A549 (cell line): ENCODE measurements around the gene MED22. TPM values are rescaled to one million over a fixed set of nuclear protein-coding genes. Genes with fewer than 3 reads are reported as not detected.

Source experiments
- ATAC-seq, 2 experiments: fragments of 200-7000 bp in 1 of 2; fragments of >200 bp in 1 of 2; cut with Nextera tagmentation in 1 of 2; cut with Tn5 transposase in 1 of 2; 3 replicates each; pipeline versions ENCODE4 v1.8.0 to v1.9.1; 2018 to 2020; ENCODE audit warnings: mild to moderate bottlenecking in 1 of 2, moderate library complexity in 1 of 2
- CTCF ChIA-PET: fragments of 300-600 bp; sonication (Branson Sonifier 250); formaldehyde crosslinking; extraction: SDS; loops from one replicate; lab custom pipeline; 2021; ENCODE audit warnings: antibody characterized with exemption, inconsistent platforms; lab: Yijun Ruan, JAX
- POLR2A ChIA-PET: fragments of 350-600 bp; formaldehyde crosslinking; extraction: SDS; loops from one replicate; lab custom pipeline; 2021; ENCODE audit warnings: antibody characterized with exemption, inconsistent platforms; lab: Yijun Ruan, JAX
- DNase-seq, 2 experiments: peaks; one replicate each; pipeline versions ENCODE4 v3.0.0 to v3.0.0-alpha.2; 2011 to 2016; ENCODE audit warnings: low read depth in 1 of 2, low spot score in 1 of 2
- FAIRE-seq: peaks from 2 replicates; lab custom pipeline; 2011; peaks lifted over from hg19 to GRCh38; lab: Jason Lieb, UNC
- H3K27ac ChIP-seq, 2 experiments: fragments of >200 bp; sonication (Bioruptor Twin); formaldehyde crosslinking; 3 replicates each; pipeline ENCODE4 v1.5.1; 2016 to 2017
- H3K4me1 ChIP-seq: fragments of >200 bp; sonication (Bioruptor Twin); formaldehyde crosslinking; 3 replicates; pipeline ENCODE4 v1.6.1; 2016
- H3K4me2 ChIP-seq: fragments of >200 bp; sonication (Bioruptor Twin); formaldehyde crosslinking; 3 replicates; pipeline ENCODE4 v1.6.1; 2016
- H3K4me3 ChIP-seq: fragments of >200 bp; sonication (Bioruptor Twin); formaldehyde crosslinking; 3 replicates; pipeline ENCODE4 v1.5.1; 2016
- H3K9me3 ChIP-seq: fragments of >200 bp; sonication (Bioruptor Twin); formaldehyde crosslinking; 3 replicates; pipeline ENCODE4 v1.6.1; 2016
- BHLHE40 ChIP-seq: IDR thresholded peaks from 2 replicates; pipeline ENCODE4 v1.6.1; 2012; ENCODE audit warnings: low read depth, low read length, inconsistent platforms
- EHF ChIP-seq: fragments of 250-450 bp; sonication (Bioruptor Pico); IDR thresholded peaks from 2 replicates; pipeline ENCODE4 v1.5.0; 2020; ENCODE audit warnings: mild to moderate bottlenecking
- GATA3 ChIP-seq: IDR thresholded peaks from 2 replicates; pipeline ENCODE4 v1.6.1; 2012; ENCODE audit warnings: borderline replicate concordance
- HOXB13 ChIP-seq: fragments of 250-450 bp; sonication (Bioruptor Pico); IDR thresholded peaks from 2 replicates; pipeline ENCODE4 v1.5.0; 2020; ENCODE audit warnings: low read depth, mild to moderate bottlenecking, moderate library complexity
- JUN ChIP-seq, 2 experiments: fragments of >200 bp; sonication (Bioruptor Twin); formaldehyde crosslinking; IDR thresholded peaks; 2 replicates in 1 of 2; 3 replicates in 1 of 2; pipeline ENCODE4 v1.6.1; 2016 to 2017
- KDM1A ChIP-seq: fragments of 200-600 bp; sonication (generic); IDR thresholded peaks from 2 replicates; pipeline ENCODE4 v1.6.1; 2016; ENCODE audit warnings: low read depth, mild to moderate bottlenecking
- MAZ ChIP-seq: fragments of 150-350 bp; IDR thresholded peaks from 2 replicates; pipeline ENCODE4 v1.6.1; 2014; ENCODE audit warnings: antibody characterized with exemption, low read depth, low read length, borderline replicate concordance
- NFE2L2 ChIP-seq: fragments of 150-350 bp; conservative IDR thresholded peaks from 2 replicates; pipeline ENCODE4 v1.6.1; 2014; ENCODE audit warnings: low read length
- NPAS2 ChIP-seq: fragments of 250-450 bp; sonication (Bioruptor Pico); IDR thresholded peaks from 2 replicates; pipeline ENCODE4 v1.8.0; 2022; ENCODE audit warnings: mild to moderate bottlenecking, moderate library complexity, borderline replicate concordance
- NR3C1 ChIP-seq: fragments of >200 bp; sonication (Bioruptor Twin); formaldehyde crosslinking; IDR thresholded peaks from 3 replicates; pipeline ENCODE4 v1.6.1; 2017
- POLR2A ChIP-seq: IDR thresholded peaks from 2 replicates; pipeline ENCODE4 v1.6.1; 2012; ENCODE audit warnings: mild to moderate bottlenecking, low read length
- RNF2 ChIP-seq: fragments of 200-600 bp; sonication (generic); IDR thresholded peaks from 2 replicates; pipeline ENCODE4 v1.6.1; 2016; ENCODE audit warnings: low read depth, mild to moderate bottlenecking, antibody characterized with exemption, moderate library complexity, borderline replicate concordance
- SMC3 ChIP-seq: fragments of >200 bp; sonication (Bioruptor Twin); formaldehyde crosslinking; IDR thresholded peaks from 3 replicates; pipeline ENCODE4 v1.6.1; 2018; ENCODE audit warnings: inconsistent platforms
- TP53 ChIP-seq: fragments of 250-450 bp; sonication (Bioruptor Pico); IDR thresholded peaks from 2 replicates; pipeline ENCODE4 v1.5.0; 2021; ENCODE audit warnings: mild to moderate bottlenecking, moderate library complexity
- ZNF302 ChIP-seq: fragments of 250-450 bp; sonication (Bioruptor Pico); IDR thresholded peaks from 2 replicates; pipeline ENCODE4 v1.9.0; 2021; ENCODE audit warnings: inconsistent platforms, mild to moderate bottlenecking, moderate library complexity
- ZSCAN20 ChIP-seq: fragments of 250-450 bp; sonication (Bioruptor Pico); IDR thresholded peaks from 2 replicates; pipeline ENCODE4 v1.8.0; 2022; ENCODE audit warnings: mild to moderate bottlenecking, moderate library complexity
- WGBS: methylation state at CpG from one replicate; pipeline ENCODE4 v1.1.6; 2017; ENCODE audit errors: missing lambda C conversion rate; 5-methylcytosine and 5-hydroxymethylcytosine counted together
- polyA plus RNA-seq, 4 experiments: library from polyadenylated mRNA; depleted of rRNA in 3 of 4; stranded (reverse); fragments of >200 nt; fragmentation: RNase III in 1 of 4; extraction: RNeasy Plus Mini Kit Qiagen cat#74134 plus additional on column Dnase treatment in 1 of 4; gene quantifications; 2 replicates in 3 of 4; 3 replicates in 1 of 4; pipeline ENCODE4 v1.2.3, GENCODE V29; 2011 to 2017
- TF ChIP-seq, protein P1 (sequence below): fragments of >200 bp; sonication (Bioruptor Twin); formaldehyde crosslinking; IDR thresholded peaks from 3 replicates; pipeline ENCODE4 v1.5.1; 2016
- TF ChIP-seq, protein P2 (sequence below): IDR thresholded peaks from 2 replicates; pipeline ENCODE4 v1.6.1; 2012; ENCODE audit warnings: low read depth, borderline replicate concordance
- TF ChIP-seq, protein P3 (sequence below): fragments of 250-450 bp; sonication (Bioruptor Pico); IDR thresholded peaks from 2 replicates; pipeline ENCODE4 v1.5.0; 2021; ENCODE audit warnings: mild to moderate bottlenecking, moderate library complexity, borderline replicate concordance
- TF ChIP-seq, protein P4 (sequence below): IDR thresholded peaks from 2 replicates; pipeline ENCODE4 v1.6.1; 2012

MED22 gene
- polyA plus RNA-seq, 2 of the 4 experiments (the other 2 are of a cell fraction): 15.7 to 22.0 TPM

DNA sequence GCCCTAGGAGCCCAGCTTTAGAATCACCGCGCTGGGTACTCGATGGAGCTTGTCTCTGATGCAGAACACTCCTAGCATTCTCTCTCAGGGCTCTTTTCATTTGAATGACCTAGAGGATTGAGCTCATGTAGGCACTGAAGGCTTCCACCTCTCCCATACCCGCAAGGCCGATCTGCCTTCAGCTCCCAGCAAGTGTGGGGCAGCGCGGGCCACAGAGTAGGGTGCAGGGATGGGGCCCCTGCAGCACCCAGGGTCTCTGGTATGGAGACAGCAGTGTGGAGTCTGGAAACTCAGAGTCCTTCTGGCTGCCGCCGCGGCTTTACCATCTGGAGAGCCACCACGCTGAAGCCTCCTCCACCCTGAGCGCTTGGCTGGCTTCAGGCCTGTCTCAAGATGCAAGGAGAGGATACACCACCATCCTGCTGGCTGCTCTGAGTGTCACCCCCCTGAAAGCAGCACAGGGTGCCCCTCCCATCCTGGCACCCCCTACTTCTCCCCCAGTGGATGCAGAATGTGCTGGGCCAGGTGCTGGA lies 41.2 kb upstream of the MED22 start:
- POLR2A ChIA-PET: interaction anchor here (1.0 kb wide), 1 partner anchor 70 kb away, joined by 4 read pairs; the partner anchor contains the start of gene CACFD1

DNA sequence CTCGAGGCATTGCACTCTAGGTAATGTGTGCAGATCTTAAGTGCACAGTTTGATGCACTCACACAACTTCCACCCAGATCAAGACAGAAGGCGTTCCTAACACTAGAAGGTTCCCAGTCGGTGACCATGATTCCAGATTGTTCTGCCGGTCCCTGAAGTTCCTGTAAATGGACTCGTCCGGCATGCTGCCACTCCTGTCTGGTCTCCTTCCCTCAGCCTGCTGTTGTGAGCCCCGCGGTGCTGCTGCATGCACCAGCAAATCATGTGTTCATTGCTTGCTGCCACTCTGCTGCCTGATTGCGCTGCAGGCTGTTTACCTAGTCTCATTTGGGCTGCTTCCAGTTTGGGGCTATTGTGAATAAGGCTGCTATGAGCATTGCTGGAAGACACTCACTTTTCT lies 39.7 kb upstream of the MED22 start:
- Histone ChIP-seq H3K4me2 (no peak overlapping the region), H3K27ac (no peak overlapping the region), H3K4me1 (no peaks in the 10 kb centered on the region), H3K9me3 (no peaks in the 10 kb centered on the region), H3K4me3 (no peak overlapping the region)
- ChIA-PET POLR2A (interaction anchor here (0.5 kb wide), 1 partner anchor 31 kb away, joined by 4 read pairs; the partner anchor contains the start of genes SURF1 and SURF2), CTCF (interaction anchor here (0.7 to 4.2 kb wide), 4 partner anchors 9 to 38 kb away, joined by 3 to 21 read pairs (median 3); no protein-coding TSS in a partner anchor)
- FAIRE-seq: no peak
- TF ChIP-seq JUN (IDR thresholded peaks at IDR 0.05): no peak
- no peak for DNase-seq
- WGBS: 80% methylated on average over 9 of the region's 9 CpGs
- ATAC-seq: no peak

More for the DNA sequence above, 41.2 kb upstream of the MED22 start:
- ATAC-seq: no peak
- DNase-seq: no peak
- no peak for FAIRE-seq
- TF ChIP-seq, protein P1, sequence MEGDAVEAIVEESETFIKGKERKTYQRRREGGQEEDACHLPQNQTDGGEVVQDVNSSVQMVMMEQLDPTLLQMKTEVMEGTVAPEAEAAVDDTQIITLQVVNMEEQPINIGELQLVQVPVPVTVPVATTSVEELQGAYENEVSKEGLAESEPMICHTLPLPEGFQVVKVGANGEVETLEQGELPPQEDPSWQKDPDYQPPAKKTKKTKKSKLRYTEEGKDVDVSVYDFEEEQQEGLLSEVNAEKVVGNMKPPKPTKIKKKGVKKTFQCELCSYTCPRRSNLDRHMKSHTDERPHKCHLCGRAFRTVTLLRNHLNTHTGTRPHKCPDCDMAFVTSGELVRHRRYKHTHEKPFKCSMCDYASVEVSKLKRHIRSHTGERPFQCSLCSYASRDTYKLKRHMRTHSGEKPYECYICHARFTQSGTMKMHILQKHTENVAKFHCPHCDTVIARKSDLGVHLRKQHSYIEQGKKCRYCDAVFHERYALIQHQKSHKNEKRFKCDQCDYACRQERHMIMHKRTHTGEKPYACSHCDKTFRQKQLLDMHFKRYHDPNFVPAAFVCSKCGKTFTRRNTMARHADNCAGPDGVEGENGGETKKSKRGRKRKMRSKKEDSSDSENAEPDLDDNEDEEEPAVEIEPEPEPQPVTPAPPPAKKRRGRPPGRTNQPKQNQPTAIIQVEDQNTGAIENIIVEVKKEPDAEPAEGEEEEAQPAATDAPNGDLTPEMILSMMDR: no peak
- TF ChIP-seq, protein P2, sequence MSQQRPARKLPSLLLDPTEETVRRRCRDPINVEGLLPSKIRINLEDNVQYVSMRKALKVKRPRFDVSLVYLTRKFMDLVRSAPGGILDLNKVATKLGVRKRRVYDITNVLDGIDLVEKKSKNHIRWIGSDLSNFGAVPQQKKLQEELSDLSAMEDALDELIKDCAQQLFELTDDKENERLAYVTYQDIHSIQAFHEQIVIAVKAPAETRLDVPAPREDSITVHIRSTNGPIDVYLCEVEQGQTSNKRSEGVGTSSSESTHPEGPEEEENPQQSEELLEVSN: no peak
- TF ChIP-seq NR3C1 (no peak), NFE2L2 (no peak), EHF (CRISPR knock-in tag) (no peak), POLR2A (no peak), SMC3 (no peak), KDM1A (no peak)
- TF ChIP-seq, protein P3, sequence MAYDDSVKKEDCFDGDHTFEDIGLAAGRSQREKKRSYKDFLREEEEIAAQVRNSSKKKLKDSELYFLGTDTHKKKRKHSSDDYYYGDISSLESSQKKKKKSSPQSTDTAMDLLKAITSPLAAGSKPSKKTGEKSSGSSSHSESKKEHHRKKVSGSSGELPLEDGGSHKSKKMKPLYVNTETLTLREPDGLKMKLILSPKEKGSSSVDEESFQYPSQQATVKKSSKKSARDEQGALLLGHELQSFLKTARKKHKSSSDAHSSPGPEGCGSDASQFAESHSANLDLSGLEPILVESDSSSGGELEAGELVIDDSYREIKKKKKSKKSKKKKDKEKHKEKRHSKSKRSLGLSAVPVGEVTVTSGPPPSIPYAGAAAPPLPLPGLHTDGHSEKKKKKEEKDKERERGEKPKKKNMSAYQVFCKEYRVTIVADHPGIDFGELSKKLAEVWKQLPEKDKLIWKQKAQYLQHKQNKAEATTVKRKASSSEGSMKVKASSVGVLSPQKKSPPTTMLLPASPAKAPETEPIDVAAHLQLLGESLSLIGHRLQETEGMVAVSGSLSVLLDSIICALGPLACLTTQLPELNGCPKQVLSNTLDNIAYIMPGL (CRISPR knock-in tag): no peak
- H3K4me1 ChIP-seq: no peaks in the 10 kb centered on the region
- no peaks in the 10 kb centered on the region for H3K9me3 ChIP-seq
- WGBS: 96% methylated on average over 8 of the region's 12 CpGs
- no peak overlapping the region for H3K4me2 ChIP-seq
- H3K27ac ChIP-seq: no peak overlapping the region
- H3K4me3 ChIP-seq: no peak overlapping the region
- CTCF ChIA-PET: interaction anchor here (1.0 to 1.2 kb wide), 3 partner anchors 12 to 241 kb away, joined by 3 to 4 read pairs (median 4); partner anchors contain the start of gene STKLD1

DNA sequence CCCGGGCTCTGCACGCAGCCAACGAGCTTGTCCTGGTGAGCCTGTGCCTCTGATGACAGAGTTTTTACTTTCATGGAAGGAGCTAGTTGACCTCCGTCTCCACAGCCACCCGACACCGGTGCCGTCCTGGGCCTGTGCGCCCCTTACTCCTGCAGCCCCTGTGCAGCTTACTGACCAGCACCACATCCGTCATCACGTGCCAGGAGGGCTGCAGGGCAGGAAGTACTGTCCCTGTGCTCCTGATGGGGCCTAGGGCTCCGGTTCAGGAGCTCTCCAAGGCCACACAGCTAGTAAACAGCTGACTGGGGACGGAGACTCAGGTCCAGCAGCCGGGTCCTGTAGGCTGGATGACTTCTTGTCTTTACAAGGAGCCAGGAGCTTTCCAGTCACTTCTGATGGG lies 38.4 kb upstream of the MED22 start:
- H3K4me1 ChIP-seq: no peaks in the 10 kb centered on the region
- ATAC-seq (no peak), FAIRE-seq (no peak), DNase-seq (no peak)
- no peak overlapping the region for H3K27ac ChIP-seq
- CTCF ChIA-PET: interaction anchor here (1.0 to 4.2 kb wide), 6 partner anchors 11 to 201 kb away, joined by 3 to 21 read pairs (median 6); no protein-coding TSS in a partner anchor
- 83% methylated on average over 13 of the region's 13 CpGs for WGBS
- POLR2A ChIA-PET: no interaction called here
- H3K9me3 ChIP-seq: no peaks in the 10 kb centered on the region
- H3K4me2 ChIP-seq: no peak overlapping the region
- H3K4me3 ChIP-seq: no peak overlapping the region
- TF ChIP-seq TP53 (no peak), BHLHE40 (no peak), RNF2 (no peak), POLR2A (no peak), NFE2L2 (no peak), HOXB13 (no peak), NPAS2 (CRISPR knock-in tag) (no peak), ZSCAN20 (CRISPR knock-in tag) (no peak), MAZ (no peak), GATA3 (no peak), JUN (IDR thresholded peaks at IDR 0.05) (no peak), ZNF302 (CRISPR knock-in tag) (no peak)
- TF ChIP-seq, protein P4, sequence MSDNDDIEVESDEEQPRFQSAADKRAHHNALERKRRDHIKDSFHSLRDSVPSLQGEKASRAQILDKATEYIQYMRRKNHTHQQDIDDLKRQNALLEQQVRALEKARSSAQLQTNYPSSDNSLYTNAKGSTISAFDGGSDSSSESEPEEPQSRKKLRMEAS: no peak
- TF ChIP-seq, all 56 proteins: peak for 0
